A549 treated with Mapracorat at 1 μM for 4 hours (cell line): ENCODE results near the gene POU2F2. TPM values are rescaled to one million over a fixed set of nuclear protein-coding genes. Genes with fewer than 3 reads are reported as not detected.

Experiments
- total RNA-seq: library from RNA; stranded (reverse); fragments of 200-300 nt; extraction: Qiagen RNA extraction; gene quantifications from 5 replicates; pipeline ENCODE4 v1.2.3, GENCODE V29; 2022

POU2F2 gene
- total RNA-seq, result 0.18 to 0.65 TPM (median 0.45 TPM) in 5 replicates

DNA sequence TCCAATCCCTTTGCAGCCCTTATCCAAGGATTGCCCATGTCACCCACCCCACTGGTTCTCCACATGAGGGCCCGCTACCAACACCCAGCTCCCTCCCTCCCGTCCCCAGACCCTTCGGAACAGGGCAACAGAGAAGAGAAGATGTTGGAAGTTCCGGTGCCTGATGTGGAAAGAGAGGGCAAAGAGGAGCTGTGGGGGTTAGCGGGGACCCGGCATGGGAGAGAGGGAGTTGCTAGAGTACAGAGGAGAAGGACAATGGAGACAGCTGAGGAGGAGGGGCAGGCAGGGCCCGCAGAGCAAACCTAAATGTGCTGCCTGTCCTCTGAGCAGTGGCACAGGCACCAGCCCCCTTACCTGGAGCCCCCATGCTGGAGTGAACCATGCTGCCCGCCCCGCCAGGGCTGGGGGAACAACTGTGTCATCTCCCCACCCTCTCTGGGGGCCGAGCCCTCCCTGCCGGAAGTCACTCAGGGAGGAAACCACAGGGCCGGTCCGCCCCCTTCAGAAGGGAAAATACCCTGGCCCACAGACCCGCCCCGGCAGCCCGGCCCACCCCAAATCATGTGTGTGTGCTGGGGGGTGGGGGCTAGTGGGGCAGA, at the start of gene POU2F2:
TSS of gene POU2F2 (minus strand) at position 417 of the 599 bp plus-strand sequence. CDS start at position 382, 35 bp downstream.

GRCh38 chr19:42075616-42076379, 56.4 kb downstream of the POU2F2 start, which contains the start of gene ZNF574:
ZNF574 (plus strand) TSS chr19:42076166; CDS start chr19:42078607, 2,441 bp downstream.

GRCh38 chr19:42069619-42070351, 62.5 kb downstream of the POU2F2 start, which contains the start of gene GRIK5:
GRIK5 (minus strand) TSS chr19:42070206; CDS start chr19:42065770, 4,436 bp downstream.

Other genes starting within 250 kb of the POU2F2 start
- gene ARHGEF1, start 249.3 kb downstream of the POU2F2 start, total RNA-seq, result 75.9 to 130 TPM (median 117 TPM) in 5 replicates
- 0.20 to 0.46 TPM (median 0.35 TPM) in 5 replicates for gene ERFL, start 204.0 kb downstream of the POU2F2 start, total RNA-seq
- 181 to 281 TPM (median 246 TPM) in 5 replicates for gene RABAC1, start 173.1 kb downstream of the POU2F2 start, total RNA-seq
- 3.4 to 4.8 TPM (median 4.1 TPM) in 5 replicates for gene ATP1A3, start 138.2 kb downstream of the POU2F2 start, total RNA-seq
- gene GRIK5, start 62.2 kb downstream of the POU2F2 start, total RNA-seq, result 0.33 to 0.53 TPM (median 0.43 TPM) in 5 replicates
- gene ZNF574, start 56.3 kb downstream of the POU2F2 start, total RNA-seq, result 29.6 to 38.8 TPM (median 36.5 TPM) in 5 replicates
- gene DEDD2, start 85.2 kb upstream of the POU2F2 start, total RNA-seq, result 50.3 to 74.2 TPM (median 67.4 TPM) in 5 replicates
- 16.7 to 20.4 TPM (median 19.7 TPM) in 5 replicates for gene ZNF526, start 87.9 kb upstream of the POU2F2 start, total RNA-seq
- gene GSK3A, start 110.2 kb upstream of the POU2F2 start, total RNA-seq, result 106 to 149 TPM (median 146 TPM) in 5 replicates
- gene ERF, start 122.7 kb upstream of the POU2F2 start, total RNA-seq, result 90.1 to 130 TPM (median 124 TPM) in 5 replicates
- gene CIC, start 136.8 kb upstream of the POU2F2 start, total RNA-seq, result 40.6 to 55.1 TPM (median 48.9 TPM) in 5 replicates
- gene PRR19, start 169.7 kb upstream of the POU2F2 start, total RNA-seq, result 2.8 to 4.4 TPM (median 3.8 TPM) in 5 replicates
- 130 to 159 TPM (median 149 TPM) in 5 replicates for gene PAFAH1B3, start 170.2 kb upstream of the POU2F2 start, total RNA-seq
- gene TMEM145, start 180.9 kb upstream of the POU2F2 start, total RNA-seq, result 1.8 to 3.7 TPM (median 3.0 TPM) in 5 replicates
- gene MEGF8, start 193.2 kb upstream of the POU2F2 start, total RNA-seq, result 19.5 to 26.4 TPM (median 24.3 TPM) in 5 replicates